ENCODE data around the gene IPMK.
A peak's percentile ranks its signal among the peaks of the same experiment; 100 is the strongest.
"Not testable (repeated sequence)": the region's sequence is repeated elsewhere in the genome, so short reads cannot be mapped to it uniquely, and the experiment has no call there.

The IPMK gene

GRCh38 chr10:58265249-58265648 is 2.4 kb downstream of the IPMK start:
- Mint-ChIP-seq H3K27ac (peak overlapping the region in 1 of 3 experiments; percentile 94), H3K36me3 (ENCODE audit: low read depth) (peaks cover 5% of the 10 kb centered on the region), H3K4me3 (peak overlapping the region; percentile 98 to 100 (median 100)), H3K4me1 (peaks cover 25% of the 10 kb centered on the region), H3K27me3 (ENCODE audit: low read depth) (peaks cover 8% of the 10 kb centered on the region), H3K9me3 (no peaks in the 10 kb centered on the region)
- TF ChIP-seq, protein P1, sequence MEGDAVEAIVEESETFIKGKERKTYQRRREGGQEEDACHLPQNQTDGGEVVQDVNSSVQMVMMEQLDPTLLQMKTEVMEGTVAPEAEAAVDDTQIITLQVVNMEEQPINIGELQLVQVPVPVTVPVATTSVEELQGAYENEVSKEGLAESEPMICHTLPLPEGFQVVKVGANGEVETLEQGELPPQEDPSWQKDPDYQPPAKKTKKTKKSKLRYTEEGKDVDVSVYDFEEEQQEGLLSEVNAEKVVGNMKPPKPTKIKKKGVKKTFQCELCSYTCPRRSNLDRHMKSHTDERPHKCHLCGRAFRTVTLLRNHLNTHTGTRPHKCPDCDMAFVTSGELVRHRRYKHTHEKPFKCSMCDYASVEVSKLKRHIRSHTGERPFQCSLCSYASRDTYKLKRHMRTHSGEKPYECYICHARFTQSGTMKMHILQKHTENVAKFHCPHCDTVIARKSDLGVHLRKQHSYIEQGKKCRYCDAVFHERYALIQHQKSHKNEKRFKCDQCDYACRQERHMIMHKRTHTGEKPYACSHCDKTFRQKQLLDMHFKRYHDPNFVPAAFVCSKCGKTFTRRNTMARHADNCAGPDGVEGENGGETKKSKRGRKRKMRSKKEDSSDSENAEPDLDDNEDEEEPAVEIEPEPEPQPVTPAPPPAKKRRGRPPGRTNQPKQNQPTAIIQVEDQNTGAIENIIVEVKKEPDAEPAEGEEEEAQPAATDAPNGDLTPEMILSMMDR (IDR thresholded peaks at IDR 0.05; ENCODE audit: unreplicated experiment in 3 of 3), result no peak

GRCh38 chr10:58264780-58265179 is 2.9 kb downstream of the IPMK start:
- Mint-ChIP-seq H3K36me3 (ENCODE audit: low read depth) (peaks cover 9% of the 10 kb centered on the region), H3K27me3 (ENCODE audit: low read depth) (peaks cover 8% of the 10 kb centered on the region), H3K4me1 (peaks cover 25% of the 10 kb centered on the region), H3K27ac (peak overlapping the region in 2 of 3 experiments; percentile 40 to 94), H3K4me3 (peak overlapping the region; percentile 45 to 100 (median 98)), H3K9me3 (no peaks in the 10 kb centered on the region)
- TF ChIP-seq, protein P1 (IDR thresholded peaks at IDR 0.05; ENCODE audit: unreplicated experiment in 3 of 3), result no peak

GRCh38 chr10:58262766-58263165 is 4.9 kb downstream of the IPMK start:
- TF ChIP-seq, protein P1 (IDR thresholded peaks at IDR 0.05; ENCODE audit: unreplicated experiment in 3 of 3), result no peak
- Mint-ChIP-seq H3K27ac (no peak overlapping the region), H3K4me1 (peaks cover 25% of the 10 kb centered on the region), H3K4me3 (no peak overlapping the region), H3K27me3 (ENCODE audit: low read depth) (peaks cover 4% of the 10 kb centered on the region), H3K36me3 (ENCODE audit: low read depth) (peaks cover 25% of the 10 kb centered on the region), H3K9me3 (peaks cover 2% of the 10 kb centered on the region)

DNA sequence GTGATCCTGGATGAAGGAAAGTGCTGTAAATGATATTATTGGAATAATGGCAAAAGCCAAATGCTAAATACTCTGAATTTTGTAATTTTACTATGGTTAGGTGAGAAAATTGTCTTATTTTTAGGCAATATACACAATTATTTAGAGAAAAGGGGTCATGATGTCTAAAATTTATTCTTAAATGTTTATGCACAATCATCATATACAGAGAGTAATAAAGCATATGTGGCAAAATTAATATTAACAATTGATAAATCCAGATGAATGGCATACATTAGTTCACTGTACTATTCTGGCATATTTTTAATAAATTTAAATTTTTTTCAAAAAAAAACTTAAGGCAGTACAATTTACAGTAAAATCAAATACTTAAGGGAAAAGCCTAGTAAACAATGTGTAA is 7.4 kb downstream of the IPMK start:
- no peak overlapping the region for H3K4me3 Mint-ChIP-seq
- H3K36me3 Mint-ChIP-seq (ENCODE audit: low read depth), result peaks cover 44% of the 10 kb centered on the region
- TF ChIP-seq, protein P1 (IDR thresholded peaks at IDR 0.05; ENCODE audit: unreplicated experiment in 3 of 3), result no peak
- no peaks in the 10 kb centered on the region for H3K27me3 Mint-ChIP-seq (ENCODE audit: low read depth)
- H3K4me1 Mint-ChIP-seq, result peaks cover 11% of the 10 kb centered on the region
- H3K27ac Mint-ChIP-seq, result no peak overlapping the region
- peaks cover 11% of the 10 kb centered on the region for H3K9me3 Mint-ChIP-seq

- no peak overlapping the region for H3K4me3 Mint-ChIP-seq
- TF ChIP-seq, protein P1 (IDR thresholded peaks at IDR 0.05; ENCODE audit: unreplicated experiment in 3 of 3), result no peak
- no peak overlapping the region for H3K27ac Mint-ChIP-seq
- H3K27me3 Mint-ChIP-seq (ENCODE audit: low read depth), result no peaks in the 10 kb centered on the region
- H3K4me1 Mint-ChIP-seq, result no peaks in the 10 kb centered on the region
- H3K36me3 Mint-ChIP-seq (ENCODE audit: low read depth), result peaks cover 55% of the 10 kb centered on the region
- H3K9me3 Mint-ChIP-seq, result peaks cover 21% of the 10 kb centered on the region
Measured at GRCh38 chr10:58258977-58259692, 8.6 kb downstream of the IPMK start.

- Mint-ChIP-seq H3K9me3 (peaks cover 36% of the 10 kb centered on the region), H3K36me3 (ENCODE audit: low read depth) (peaks cover 73% of the 10 kb centered on the region)
- H3K4me3 Mint-ChIP-seq; H3K27ac Mint-ChIP-seq; H3K27me3 Mint-ChIP-seq (ENCODE audit: low read depth); H3K4me1 Mint-ChIP-seq: not testable (repeated sequence)
Measured at GRCh38 chr10:58256013-58256780, 11.5 kb downstream of the IPMK start.

All from nephron (organoid).